Measurements from ENCODE around the gene LDAH. TPM values are rescaled to one million over a fixed set of nuclear protein-coding genes. Genes with fewer than 3 reads are reported as not detected.

Gene LDAH
- total and polyA plus RNA-seq, 10 of the 15 experiments (the other 5 are each of a cell fraction or from before 2014, with no cell fraction given): 17.9 to 44.7 (median 30.0) TPM

DNA sequence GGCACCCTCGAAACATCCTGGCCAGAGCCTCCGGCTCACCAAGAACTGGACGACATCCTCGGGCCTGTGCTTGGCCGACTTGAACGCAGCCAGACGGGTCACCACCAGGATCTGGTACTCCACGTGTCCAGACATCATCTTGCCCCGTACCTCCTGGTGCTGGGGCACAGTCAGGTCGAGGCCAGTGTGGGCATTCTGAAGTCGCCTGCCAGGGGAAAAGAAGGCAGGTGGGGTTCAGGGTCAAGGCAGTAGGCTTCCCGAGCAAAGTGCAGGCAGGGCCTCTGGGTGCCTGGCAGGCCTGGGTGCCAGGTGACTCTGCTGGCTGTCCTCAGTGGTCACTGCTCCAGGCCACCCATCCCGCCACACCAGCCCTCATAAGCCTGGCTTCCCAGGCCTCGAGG lies 177.6 kb downstream of the LDAH start (continued):
- TF ChIP-seq, protein P1, sequence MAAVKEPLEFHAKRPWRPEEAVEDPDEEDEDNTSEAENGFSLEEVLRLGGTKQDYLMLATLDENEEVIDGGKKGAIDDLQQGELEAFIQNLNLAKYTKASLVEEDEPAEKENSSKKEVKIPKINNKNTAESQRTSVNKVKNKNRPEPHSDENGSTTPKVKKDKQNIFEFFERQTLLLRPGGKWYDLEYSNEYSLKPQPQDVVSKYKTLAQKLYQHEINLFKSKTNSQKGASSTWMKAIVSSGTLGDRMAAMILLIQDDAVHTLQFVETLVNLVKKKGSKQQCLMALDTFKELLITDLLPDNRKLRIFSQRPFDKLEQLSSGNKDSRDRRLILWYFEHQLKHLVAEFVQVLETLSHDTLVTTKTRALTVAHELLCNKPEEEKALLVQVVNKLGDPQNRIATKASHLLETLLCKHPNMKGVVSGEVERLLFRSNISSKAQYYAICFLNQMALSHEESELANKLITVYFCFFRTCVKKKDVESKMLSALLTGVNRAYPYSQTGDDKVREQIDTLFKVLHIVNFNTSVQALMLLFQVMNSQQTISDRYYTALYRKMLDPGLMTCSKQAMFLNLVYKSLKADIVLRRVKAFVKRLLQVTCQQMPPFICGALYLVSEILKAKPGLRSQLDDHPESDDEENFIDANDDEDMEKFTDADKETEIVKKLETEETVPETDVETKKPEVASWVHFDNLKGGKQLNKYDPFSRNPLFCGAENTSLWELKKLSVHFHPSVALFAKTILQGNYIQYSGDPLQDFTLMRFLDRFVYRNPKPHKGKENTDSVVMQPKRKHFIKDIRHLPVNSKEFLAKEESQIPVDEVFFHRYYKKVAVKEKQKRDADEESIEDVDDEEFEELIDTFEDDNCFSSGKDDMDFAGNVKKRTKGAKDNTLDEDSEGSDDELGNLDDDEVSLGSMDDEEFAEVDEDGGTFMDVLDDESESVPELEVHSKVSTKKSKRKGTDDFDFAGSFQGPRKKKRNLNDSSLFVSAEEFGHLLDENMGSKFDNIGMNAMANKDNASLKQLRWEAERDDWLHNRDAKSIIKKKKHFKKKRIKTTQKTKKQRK (IDR thresholded peaks at IDR 0.05; ENCODE audit: low read depth, low read length): no peak
- TF ChIP-seq RBBP5 (conservative IDR thresholded peaks at IDR 0.05) (no peak), SMAD5 (IDR thresholded peaks at IDR 0.05; ENCODE audit: low read depth) (no peak), RFX5 (IDR thresholded peaks at IDR 0.05; ENCODE audit: low read depth, low read length) (no peak), WRNIP1 (IDR thresholded peaks at IDR 0.05; ENCODE audit: borderline replicate concordance, low read depth, low read length) (no peak), NFXL1 (IDR thresholded peaks at IDR 0.05; ENCODE audit: borderline replicate concordance) (no peak)

DNA sequence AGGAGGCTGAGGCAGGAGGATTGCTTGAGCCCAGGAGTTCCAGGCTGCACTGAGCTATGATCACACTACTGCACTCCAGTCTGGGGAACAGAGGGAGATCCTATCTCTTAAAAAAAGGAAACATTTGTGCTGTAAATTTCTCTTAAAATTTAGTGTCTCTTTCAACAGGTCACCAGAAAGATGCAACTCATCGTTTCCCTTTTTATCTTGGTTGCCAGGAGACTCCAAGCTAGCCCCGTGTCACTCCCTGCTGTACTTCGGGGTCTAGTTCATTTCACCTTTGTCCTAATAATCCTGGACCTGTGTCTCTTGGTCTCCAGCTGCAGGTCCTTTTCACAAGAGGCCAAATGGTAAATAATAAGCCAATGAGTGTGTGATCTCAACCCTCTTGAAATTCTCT lies 179.1 kb downstream of the LDAH start:
- ChIA-PET SMC1A (ENCODE audit: uncharacterized antibody, unreplicated experiment) (interaction anchor here (0.7 to 5.6 kb wide), 9 partner anchors 9 to 339 kb away, joined by 3 to 34 read pairs (median 3); no protein-coding TSS in a partner anchor), POLR2A (interaction anchor here (0.6 kb wide), 1 partner anchor 204 kb away, joined by 3 read pairs; no protein-coding TSS in a partner anchor), RAD21 (ENCODE audit: unreplicated experiment) (interaction anchor here (0.7 to 3.6 kb wide), 6 partner anchors 194 to 263 kb away, joined by 3 to 38 read pairs (median 4); partner anchors contain the start of gene RHOB), CTCF (interaction anchor here (0.7 to 6.3 kb wide), 22 partner anchors 10 to 317 kb away, joined by 3 to 72 read pairs (median 6); partner anchors contain the start of gene RHOB)
- DNase-seq (ENCODE audit: low read depth, low spot score): no peak
- Histone ChIP-seq H3K27me3 (replicated peaks in 1 of 2; ENCODE audit: control insufficient read depth in 2 of 2, insufficient read depth in 2 of 2, low read length in 1 of 2) (no peaks in the 10 kb centered on the region), H3K9ac (ENCODE audit: control insufficient read depth, insufficient read depth, low read length) (no peak overlapping the region), H3K9me3 (replicated peaks; ENCODE audit: control insufficient read depth, insufficient read depth, low read length) (no peaks in the 10 kb centered on the region), H3K4me3 (no peak overlapping the region), H3K4me1 (ENCODE audit: control insufficient read depth, insufficient read depth, low read length) (no peaks in the 10 kb centered on the region; the same call in 1 of the 2 replicates), H3K79me2 (ENCODE audit: control insufficient read depth, insufficient read depth, low read length) (no peaks in the 10 kb centered on the region), H2AFZ (ENCODE audit: control insufficient read depth, low read depth, low read length) (no peak overlapping the region), H3K27ac (ENCODE audit: control insufficient read depth, insufficient read depth) (no peak overlapping the region), H4K20me1 (ENCODE audit: control insufficient read depth, insufficient read depth) (no peaks in the 10 kb centered on the region; the same call in 1 of the 2 replicates), H3K4me2 (ENCODE audit: control insufficient read depth, insufficient read depth) (no peak overlapping the region), H3K36me3 (ENCODE audit: control insufficient read depth in 2 of 2, insufficient read depth in 2 of 2, low read length in 1 of 2) (peaks cover 0 to 3% of the 10 kb centered on the region in 2 experiments; a peak in 2 of 4 replicates)
- no peak for ATAC-seq
- no TSS peak for BruUV-seq (replicated peaks)
- in situ Hi-C loops (cut with MboI): loop anchor here (5.0 kb wide), 1 partner anchor 202 kb away; no protein-coding TSS in a partner anchor
- TF ChIP-seq SRF (IDR thresholded peaks at IDR 0.05; ENCODE audit: low read depth in 2 of 2, low read length in 2 of 2) (no peak), FOXK2 (IDR thresholded peaks at IDR 0.05) (no peak), YY1 (IDR thresholded peaks at IDR 0.05; ENCODE audit: low read depth, low read length) (no peak), CREM (IDR thresholded peaks at IDR 0.05; ENCODE audit: low read depth) (no peak), TCF12 (IDR thresholded peaks at IDR 0.05; ENCODE audit: low read depth, low read length) (no peak), YBX1 (IDR thresholded peaks at IDR 0.05) (no peak), RBBP5 (conservative IDR thresholded peaks at IDR 0.05) (no peak), BHLHE40 (IDR thresholded peaks at IDR 0.05; ENCODE audit: borderline replicate concordance in 1 of 2, low read depth in 2 of 2, low read length in 1 of 2) (no peak), ZNF217 (IDR thresholded peaks at IDR 0.05) (no peak), ZNF24 (IDR thresholded peaks at IDR 0.05) (no peak), SREBF1 (IDR thresholded peaks at IDR 0.05; ENCODE audit: low read length) (no peak)
- TF ChIP-seq, protein P2, sequence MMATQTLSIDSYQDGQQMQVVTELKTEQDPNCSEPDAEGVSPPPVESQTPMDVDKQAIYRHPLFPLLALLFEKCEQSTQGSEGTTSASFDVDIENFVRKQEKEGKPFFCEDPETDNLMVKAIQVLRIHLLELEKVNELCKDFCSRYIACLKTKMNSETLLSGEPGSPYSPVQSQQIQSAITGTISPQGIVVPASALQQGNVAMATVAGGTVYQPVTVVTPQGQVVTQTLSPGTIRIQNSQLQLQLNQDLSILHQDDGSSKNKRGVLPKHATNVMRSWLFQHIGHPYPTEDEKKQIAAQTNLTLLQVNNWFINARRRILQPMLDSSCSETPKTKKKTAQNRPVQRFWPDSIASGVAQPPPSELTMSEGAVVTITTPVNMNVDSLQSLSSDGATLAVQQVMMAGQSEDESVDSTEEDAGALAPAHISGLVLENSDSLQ (IDR thresholded peaks at IDR 0.05): no peak
- TF ChIP-seq, protein P3, sequence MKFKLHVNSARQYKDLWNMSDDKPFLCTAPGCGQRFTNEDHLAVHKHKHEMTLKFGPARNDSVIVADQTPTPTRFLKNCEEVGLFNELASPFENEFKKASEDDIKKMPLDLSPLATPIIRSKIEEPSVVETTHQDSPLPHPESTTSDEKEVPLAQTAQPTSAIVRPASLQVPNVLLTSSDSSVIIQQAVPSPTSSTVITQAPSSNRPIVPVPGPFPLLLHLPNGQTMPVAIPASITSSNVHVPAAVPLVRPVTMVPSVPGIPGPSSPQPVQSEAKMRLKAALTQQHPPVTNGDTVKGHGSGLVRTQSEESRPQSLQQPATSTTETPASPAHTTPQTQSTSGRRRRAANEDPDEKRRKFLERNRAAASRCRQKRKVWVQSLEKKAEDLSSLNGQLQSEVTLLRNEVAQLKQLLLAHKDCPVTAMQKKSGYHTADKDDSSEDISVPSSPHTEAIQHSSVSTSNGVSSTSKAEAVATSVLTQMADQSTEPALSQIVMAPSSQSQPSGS (IDR thresholded peaks at IDR 0.05; ENCODE audit: low read length): no peak
- FAIRE-seq: no peak
- intact Hi-C loops (cut with micrococcal nuclease; ENCODE audit: unreplicated experiment): no loop called here
- whole genome bisulfite sequencing (ENCODE audit: insufficient coverage, insufficient replicate concordance, low lambda C conversion rate, missing lambda C conversion rate): 29% methylated on average over 3 of the region's 3 CpGs

All from GM12878 (cell line).